HepG2 (cell line): ENCODE data around the gene LGR6. TPM values are rescaled to one million over a fixed set of nuclear protein-coding genes. Genes with fewer than 3 reads are reported as not detected.

ENCODE experiments used
- E2F1 ChIP-seq: sonication (generic); formaldehyde crosslinking; IDR thresholded peaks from 2 replicates; pipeline ENCODE4 v1.5.0; 2020; ENCODE audit warnings: missing genetic modification reagents
- YEATS2 ChIP-seq: sonication (generic); formaldehyde crosslinking; IDR thresholded peaks from 2 replicates; pipeline ENCODE4 v1.4.0; 2020; ENCODE audit warnings: missing genetic modification reagents, borderline replicate concordance
- ZFP90 ChIP-seq: sonication (generic); formaldehyde crosslinking; IDR thresholded peaks from 2 replicates; pipeline ENCODE4 v1.8.0; 2022; ENCODE audit warnings: missing genetic modification reagents, mild to moderate bottlenecking, inconsistent platforms, borderline replicate concordance
- ZNF263 ChIP-seq: sonication (generic); formaldehyde crosslinking; IDR thresholded peaks from 2 replicates; pipeline ENCODE4 v1.4.0; 2020; ENCODE audit warnings: missing genetic modification reagents
- ZNF275 ChIP-seq: sonication (generic); formaldehyde crosslinking; IDR thresholded peaks from 2 replicates; pipeline ENCODE4 v1.8.0; 2022; ENCODE audit warnings: missing genetic modification reagents, mild to moderate bottlenecking, inconsistent platforms, borderline replicate concordance
- ZNF569 ChIP-seq: sonication (generic); formaldehyde crosslinking; IDR thresholded peaks from 2 replicates; pipeline ENCODE4 v1.5.0; 2020; ENCODE audit warnings: mild to moderate bottlenecking, missing genetic modification reagents, moderate library complexity, borderline replicate concordance
- polyA plus RNA-seq, 8 experiments: library from polyadenylated mRNA; depleted of rRNA in 3 of 8; stranded (reverse) in 7 of 8; unstranded in 1 of 8; fragments of >200 nt; fragmentation: Illumina TruSeq in 4 of 8; extraction: Trizol in 4 of 8; gene quantifications; 2 replicates each; pipeline versions ENCODE4 v1.2.1 to v1.2.3, GENCODE V29; 2011 to 2016; ENCODE audit warnings: low read depth in 4 of 8, missing spikeins in 1 of 8, mixed read lengths in 1 of 8; ENCODE audit not compliant: insufficient read depth in 1 of 8
- total RNA-seq, 5 experiments: library from RNA; depleted of rRNA; stranded (reverse); fragments of >200 nt; fragmentation: Illumina TruSeq; extraction: Trizol; gene quantifications; 2 replicates each; pipeline ENCODE4 v1.2.3, GENCODE V29; 2016; ENCODE audit warnings: low read depth in 1 of 5
- TF ChIP-seq, protein P1 (sequence below): sonication (generic); formaldehyde crosslinking; IDR thresholded peaks from 2 replicates; pipeline ENCODE4 v1.5.1; 2020; ENCODE audit warnings: mild to moderate bottlenecking, moderate library complexity, missing genetic modification reagents
- TF ChIP-seq, protein P2 (sequence below): sonication (generic); formaldehyde crosslinking; IDR thresholded peaks from 2 replicates; pipeline ENCODE4 v1.4.0; 2020; ENCODE audit warnings: missing genetic modification reagents

Gene LGR6
- total and polyA plus RNA-seq, 2 of the 13 experiments (the other 11 are each of a cell fraction or from before 2014, with no cell fraction given), result 0.07 TPM; not detected in 1

- TF ChIP-seq, protein P1, sequence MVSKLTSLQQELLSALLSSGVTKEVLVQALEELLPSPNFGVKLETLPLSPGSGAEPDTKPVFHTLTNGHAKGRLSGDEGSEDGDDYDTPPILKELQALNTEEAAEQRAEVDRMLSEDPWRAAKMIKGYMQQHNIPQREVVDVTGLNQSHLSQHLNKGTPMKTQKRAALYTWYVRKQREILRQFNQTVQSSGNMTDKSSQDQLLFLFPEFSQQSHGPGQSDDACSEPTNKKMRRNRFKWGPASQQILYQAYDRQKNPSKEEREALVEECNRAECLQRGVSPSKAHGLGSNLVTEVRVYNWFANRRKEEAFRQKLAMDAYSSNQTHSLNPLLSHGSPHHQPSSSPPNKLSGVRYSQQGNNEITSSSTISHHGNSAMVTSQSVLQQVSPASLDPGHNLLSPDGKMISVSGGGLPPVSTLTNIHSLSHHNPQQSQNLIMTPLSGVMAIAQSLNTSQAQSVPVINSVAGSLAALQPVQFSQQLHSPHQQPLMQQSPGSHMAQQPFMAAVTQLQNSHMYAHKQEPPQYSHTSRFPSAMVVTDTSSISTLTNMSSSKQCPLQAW, result peak; percentile 79; the same call in 1 of the 2 replicates
- TF ChIP-seq E2F1 (CRISPR knock-in tag), result peak; percentile 77
- TF ChIP-seq ZNF275 (CRISPR knock-in tag), result peak; percentile 95; the same call in 1 of the 2 replicates
- TF ChIP-seq ZNF263, result peak; percentile 26; the same call in 1 of the 2 replicates
- TF ChIP-seq, protein P2, sequence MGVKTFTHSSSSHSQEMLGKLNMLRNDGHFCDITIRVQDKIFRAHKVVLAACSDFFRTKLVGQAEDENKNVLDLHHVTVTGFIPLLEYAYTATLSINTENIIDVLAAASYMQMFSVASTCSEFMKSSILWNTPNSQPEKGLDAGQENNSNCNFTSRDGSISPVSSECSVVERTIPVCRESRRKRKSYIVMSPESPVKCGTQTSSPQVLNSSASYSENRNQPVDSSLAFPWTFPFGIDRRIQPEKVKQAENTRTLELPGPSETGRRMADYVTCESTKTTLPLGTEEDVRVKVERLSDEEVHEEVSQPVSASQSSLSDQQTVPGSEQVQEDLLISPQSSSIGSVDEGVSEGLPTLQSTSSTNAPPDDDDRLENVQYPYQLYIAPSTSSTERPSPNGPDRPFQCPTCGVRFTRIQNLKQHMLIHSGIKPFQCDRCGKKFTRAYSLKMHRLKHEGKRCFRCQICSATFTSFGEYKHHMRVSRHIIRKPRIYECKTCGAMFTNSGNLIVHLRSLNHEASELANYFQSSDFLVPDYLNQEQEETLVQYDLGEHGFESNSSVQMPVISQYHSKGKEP (CRISPR knock-in tag), result no peak
- peak; percentile 72; the same call in 1 of the 2 replicates for TF ChIP-seq ZFP90
- TF ChIP-seq YEATS2 (CRISPR knock-in tag), result peak; percentile 59; the same call in 1 of the 2 replicates
- TF ChIP-seq ZNF569, result 0 out of 2 replicates have a peak, but pooled peaks have one; percentile 52
Measured at GRCh38 chr1:202348509-202349205, 155.1 kb downstream of the LGR6 start, which contains the start of gene PPP1R12B (continued).
